Osteoblast (primary cell): ENCODE results near the gene CARD8. TPM values are rescaled to one million over a fixed set of nuclear protein-coding genes. Genes with fewer than 3 reads are reported as not detected.
"Not testable (repeated sequence)": the region's sequence is repeated elsewhere in the genome, so short reads cannot be mapped to it uniquely, and the experiment has no call there.

Experiments
- DNase-seq: peaks from one replicate; pipeline ENCODE4 v3.0.0; 2011; ENCODE audit warnings: low spot score, mixed read lengths; ENCODE audit not compliant: insufficient read length; ENCODE audit errors: missing footprints
- H2AFZ ChIP-seq: 2 replicates; pipeline ENCODE4 v1.6.0; 2011; ENCODE audit warnings: mild to moderate bottlenecking, low read length
- H3K27ac ChIP-seq: 2 replicates; pipeline ENCODE4 v1.5.1; 2011; ENCODE audit warnings: mild to moderate bottlenecking, low read depth, low read length, moderate library complexity
- H3K27me3 ChIP-seq: 2 replicates; pipeline ENCODE4 v1.6.0; 2012; ENCODE audit warnings: mild to moderate bottlenecking, control low read depth, inconsistent platforms, low read length, moderate library complexity; ENCODE audit not compliant: insufficient read depth
- H3K36me3 ChIP-seq: 2 replicates; pipeline ENCODE4 v1.5.1; 2011; ENCODE audit warnings: mild to moderate bottlenecking, low read length, control low read depth, moderate library complexity; ENCODE audit not compliant: insufficient read depth
- H3K4me1 ChIP-seq: 2 replicates; pipeline ENCODE4 v1.5.1; 2011; ENCODE audit warnings: mild to moderate bottlenecking, low read length, control low read depth, moderate library complexity; ENCODE audit not compliant: insufficient read depth
- H3K4me2 ChIP-seq: 2 replicates; pipeline ENCODE4 v1.6.0; 2011; ENCODE audit warnings: mild to moderate bottlenecking, low read length; ENCODE audit not compliant: insufficient read depth
- H3K4me3 ChIP-seq: fragments of 200-600 bp; sonication (generic); 3 replicates; pipeline ENCODE4 v1.5.1; 2012; ENCODE audit warnings: mild to moderate bottlenecking, low read length, inconsistent platforms; ENCODE audit not compliant: insufficient read depth
- H3K79me2 ChIP-seq: 2 replicates; pipeline ENCODE4 v1.6.0; 2012; ENCODE audit warnings: mild to moderate bottlenecking, low read length, control low read depth, inconsistent platforms; ENCODE audit not compliant: insufficient read depth
- H3K9me3 ChIP-seq: 2 replicates; pipeline ENCODE4 v1.5.1; 2011; ENCODE audit warnings: low read depth, low read length, control low read depth
- H4K20me1 ChIP-seq: 2 replicates; pipeline ENCODE4 v1.6.0; 2012; ENCODE audit warnings: mild to moderate bottlenecking, low read length, control low read depth; ENCODE audit not compliant: insufficient read depth
- CTCF ChIP-seq: IDR thresholded peaks from 2 replicates; pipeline ENCODE4 v1.5.1; 2011; ENCODE audit warnings: mild to moderate bottlenecking, low read depth, low read length, moderate library complexity; ENCODE audit errors: extremely low read depth
- total RNA-seq: library from RNA; depleted of rRNA; stranded (reverse); fragments of >200 nt; gene quantifications from 2 replicates; pipeline ENCODE4 v1.2.3, GENCODE V29; 2012

Gene CARD8
- total RNA-seq, 1 donor, result 17.4 TPM

GRCh38 chr19:48260359-48260714 is 4.6 kb upstream of the CARD8 start:
- not testable (repeated sequence) for H3K27me3 ChIP-seq, H3K36me3 ChIP-seq, H2AFZ ChIP-seq, H4K20me1 ChIP-seq, H3K9me3 ChIP-seq, DNase-seq, H3K4me1 ChIP-seq, H3K27ac ChIP-seq, H3K79me2 ChIP-seq
- H3K4me3 ChIP-seq, result peak overlapping the region; percentile 72
- H3K4me2 ChIP-seq, result peak overlapping the region; percentile 82

- not testable (repeated sequence) for H3K27me3 ChIP-seq, DNase-seq, H3K4me1 ChIP-seq, H4K20me1 ChIP-seq, H3K36me3 ChIP-seq, H3K9me3 ChIP-seq, H3K27ac ChIP-seq, H3K4me2 ChIP-seq, H3K4me3 ChIP-seq, H2AFZ ChIP-seq
- peaks cover 11% of the 10 kb centered on the region for H3K79me2 ChIP-seq
Measured at GRCh38 chr19:48258992-48259391, 3.3 kb upstream of the CARD8 start.

GRCh38 chr19:48258350-48258749 is 2.6 kb upstream of the CARD8 start:
- peaks cover 13% of the 10 kb centered on the region for H3K79me2 ChIP-seq
- H3K4me2 ChIP-seq, result peak overlapping the region; percentile 28
- peak overlapping the region; percentile 90 for H2AFZ ChIP-seq
- H4K20me1 ChIP-seq, result no peaks in the 10 kb centered on the region
- H3K36me3 ChIP-seq, result no peaks in the 10 kb centered on the region
- H3K27ac ChIP-seq, result no peak overlapping the region
- H3K9me3 ChIP-seq, result no peaks in the 10 kb centered on the region
- H3K4me3 ChIP-seq, result peak overlapping the region; percentile 30
- no peaks in the 10 kb centered on the region for H3K4me1 ChIP-seq
- no peak for TF ChIP-seq CTCF
- DNase-seq, result no peak
- no peaks in the 10 kb centered on the region for H3K27me3 ChIP-seq

GRCh38 chr19:48254529-48254970 is 1.2 kb downstream of the CARD8 start:
- H4K20me1 ChIP-seq, result no peaks in the 10 kb centered on the region
- peak overlapping the region; percentile 87 for H3K4me2 ChIP-seq
- no peak for DNase-seq
- peak overlapping the region; percentile 82 for H3K4me3 ChIP-seq
- peaks cover 21% of the 10 kb centered on the region for H3K79me2 ChIP-seq
- H2AFZ ChIP-seq, result peak overlapping the region; percentile 96
- no peaks in the 10 kb centered on the region for H3K27me3 ChIP-seq
- peaks cover under 1% of the 10 kb centered on the region for H3K36me3 ChIP-seq
- no peak for TF ChIP-seq CTCF
- no peaks in the 10 kb centered on the region for H3K4me1 ChIP-seq
- H3K9me3 ChIP-seq, result no peaks in the 10 kb centered on the region
- H3K27ac ChIP-seq, result no peak overlapping the region

GRCh38 chr19:48253999-48254398 is 1.7 kb downstream of the CARD8 start:
- Histone ChIP-seq H3K4me2 (no peak overlapping the region), H3K4me1 (no peaks in the 10 kb centered on the region), H2AFZ (no peak overlapping the region), H4K20me1 (no peaks in the 10 kb centered on the region), H3K79me2 (peaks cover 21% of the 10 kb centered on the region), H3K36me3 (peaks cover 3% of the 10 kb centered on the region), H3K27ac (no peak overlapping the region), H3K4me3 (no peak overlapping the region), H3K27me3 (no peaks in the 10 kb centered on the region), H3K9me3 (no peaks in the 10 kb centered on the region)
- TF ChIP-seq CTCF, result no peak
- no peak for DNase-seq
